Measurements from ENCODE around the gene PRR35.

Gene PRR35

DNA sequence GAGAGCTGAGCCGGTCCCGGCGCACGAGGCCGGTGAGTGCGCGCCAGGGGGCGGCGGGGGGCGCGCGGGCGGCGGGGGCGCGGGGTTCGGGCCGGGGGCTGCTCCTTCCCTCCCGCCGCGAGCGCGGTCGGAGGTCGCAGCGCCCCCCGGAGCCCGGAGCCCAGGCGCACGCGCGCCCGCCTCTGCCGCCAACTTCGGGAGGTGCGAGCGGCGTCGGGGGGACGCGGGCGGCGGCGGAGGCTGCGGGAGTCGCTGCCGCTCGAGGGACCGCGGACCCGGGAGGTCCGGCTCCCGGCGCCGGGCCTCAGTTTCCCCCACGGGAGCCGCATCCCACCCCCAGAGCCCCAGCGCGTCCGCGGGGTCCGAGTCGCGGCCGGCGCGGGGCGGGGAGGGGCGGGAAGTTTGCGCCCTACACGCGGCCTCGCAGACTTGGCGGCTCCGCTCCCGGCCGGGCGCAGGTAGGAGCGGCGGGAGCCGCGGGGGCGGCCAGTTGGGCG lies at the start of gene PRR35:
TSS of gene PRR35 (plus strand) at position 191 of the 497 bp plus-strand sequence. CDS start 2,901 bp downstream, outside the sequence.
- no peaks in the 10 kb centered on the region for H3K36me3 Mint-ChIP-seq
- H3K4me1 Mint-ChIP-seq (ENCODE audit: low read depth), result no peaks in the 10 kb centered on the region
- H3K27ac Mint-ChIP-seq, result no peak within 1 kb of the TSS
- no peak within 1 kb of the TSS for H3K4me3 Mint-ChIP-seq
- H3K9me3 Mint-ChIP-seq (ENCODE audit: low read depth), result no peaks in the 10 kb centered on the region
- H3K27me3 Mint-ChIP-seq, result peaks cover 5% of the 10 kb centered on the region

DNA sequence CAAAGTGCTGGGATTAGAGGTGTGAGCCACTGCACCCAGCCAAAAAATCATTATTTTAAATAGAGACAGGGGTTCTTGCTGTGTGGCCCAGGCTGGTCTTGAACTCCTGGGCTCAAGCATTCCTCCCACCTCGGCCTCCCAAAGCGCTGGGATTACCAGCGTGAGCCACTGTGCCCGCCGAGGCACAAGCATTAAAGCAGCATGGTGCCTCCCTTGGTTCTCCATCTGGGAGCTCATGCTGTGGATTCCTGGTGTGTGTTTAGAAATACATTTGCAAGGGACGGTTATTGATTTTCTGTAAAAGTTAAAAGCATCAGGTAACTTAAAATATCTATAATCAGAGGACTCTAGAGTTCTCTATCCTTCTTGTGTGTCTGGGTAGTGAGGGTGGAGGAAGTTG lies 47.4 kb upstream of the PRR35 start:
- Mint-ChIP-seq H3K9me3 (ENCODE audit: low read depth) (no peaks in the 10 kb centered on the region), H3K4me1 (ENCODE audit: low read depth) (no peaks in the 10 kb centered on the region), H3K36me3 (no peaks in the 10 kb centered on the region), H3K4me3 (no peak overlapping the region), H3K27ac (no peak overlapping the region), H3K27me3 (no peaks in the 10 kb centered on the region)

GRCh38 chr16:513950-514349 lies 46.2 kb upstream of the PRR35 start:
- Mint-ChIP-seq H3K4me3 (no peak overlapping the region), H3K27me3 (no peaks in the 10 kb centered on the region), H3K4me1 (ENCODE audit: low read depth) (no peaks in the 10 kb centered on the region), H3K9me3 (ENCODE audit: low read depth) (no peaks in the 10 kb centered on the region), H3K27ac (no peak overlapping the region), H3K36me3 (no peaks in the 10 kb centered on the region)

DNA sequence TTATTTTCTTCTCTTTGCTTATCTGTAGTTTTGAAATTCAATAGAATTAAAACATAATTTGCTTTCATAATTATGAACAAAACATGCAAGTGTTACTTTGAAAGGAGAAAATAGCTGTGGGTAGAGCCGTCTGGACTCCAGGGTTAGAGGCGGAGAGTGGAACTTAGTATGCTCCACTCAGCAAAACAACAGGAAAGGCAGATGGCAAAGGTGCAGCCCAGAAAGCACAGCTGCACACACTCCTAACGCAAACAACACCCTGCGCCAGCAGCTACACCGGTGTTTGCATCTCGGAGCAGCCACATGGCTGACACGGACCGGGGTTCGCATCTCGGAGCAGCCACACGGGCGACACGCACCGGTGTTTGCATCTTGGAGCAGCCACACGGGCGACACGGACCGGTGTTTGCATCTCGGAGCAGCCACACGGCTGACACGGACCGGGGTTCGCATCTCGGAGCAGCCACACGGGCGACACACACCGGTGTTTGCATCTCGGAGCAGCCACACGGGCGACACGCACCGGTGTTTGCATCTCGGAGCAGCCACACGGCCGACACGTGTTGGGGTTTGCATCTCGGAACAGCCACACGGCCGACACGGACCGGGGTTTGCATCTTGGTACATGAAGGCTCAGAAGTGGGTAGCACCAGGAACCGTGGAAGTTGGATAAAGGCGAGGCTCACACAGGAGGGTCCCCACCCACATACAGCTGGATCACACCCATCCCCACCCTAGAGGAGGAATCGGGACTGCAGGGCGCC lies 44.8 kb upstream of the PRR35 start:
- Mint-ChIP-seq H3K9me3 (ENCODE audit: low read depth) (no peaks in the 10 kb centered on the region), H3K4me1 (ENCODE audit: low read depth) (no peaks in the 10 kb centered on the region), H3K36me3 (no peaks in the 10 kb centered on the region), H3K27ac (no peak overlapping the region), H3K4me3 (no peak overlapping the region), H3K27me3 (no peaks in the 10 kb centered on the region)

- Mint-ChIP-seq H3K4me1 (ENCODE audit: low read depth) (no peaks in the 10 kb centered on the region), H3K36me3 (no peaks in the 10 kb centered on the region), H3K27ac (no peak overlapping the region), H3K4me3 (no peak overlapping the region), H3K9me3 (ENCODE audit: low read depth) (no peaks in the 10 kb centered on the region), H3K27me3 (no peaks in the 10 kb centered on the region)
Measured at GRCh38 chr16:515939-516226, 44.3 kb upstream of the PRR35 start.

DNA sequence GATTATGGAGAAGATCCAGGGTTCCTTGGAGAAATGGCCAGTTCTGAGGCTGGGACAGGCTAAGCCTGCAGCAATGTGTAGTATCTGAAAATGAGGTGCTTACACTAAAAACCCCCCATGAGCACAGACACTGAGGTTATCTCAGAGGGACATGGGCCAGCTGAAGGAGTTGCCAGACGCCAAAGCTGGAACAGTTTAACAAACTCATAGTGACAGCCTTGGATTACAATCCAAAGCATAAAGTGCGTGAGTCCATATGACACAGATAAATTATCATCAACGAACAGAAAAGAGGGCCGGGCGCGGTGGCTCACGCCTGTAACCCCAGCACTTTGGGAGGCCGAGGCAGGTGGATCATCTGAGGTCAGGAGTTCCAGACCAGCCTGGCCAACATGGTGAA lies 43.9 kb upstream of the PRR35 start:
- Mint-ChIP-seq H3K9me3 (ENCODE audit: low read depth) (no peaks in the 10 kb centered on the region), H3K27me3 (no peaks in the 10 kb centered on the region), H3K27ac (no peak overlapping the region), H3K4me1 (ENCODE audit: low read depth) (no peaks in the 10 kb centered on the region), H3K36me3 (no peaks in the 10 kb centered on the region), H3K4me3 (no peak overlapping the region)

DNA sequence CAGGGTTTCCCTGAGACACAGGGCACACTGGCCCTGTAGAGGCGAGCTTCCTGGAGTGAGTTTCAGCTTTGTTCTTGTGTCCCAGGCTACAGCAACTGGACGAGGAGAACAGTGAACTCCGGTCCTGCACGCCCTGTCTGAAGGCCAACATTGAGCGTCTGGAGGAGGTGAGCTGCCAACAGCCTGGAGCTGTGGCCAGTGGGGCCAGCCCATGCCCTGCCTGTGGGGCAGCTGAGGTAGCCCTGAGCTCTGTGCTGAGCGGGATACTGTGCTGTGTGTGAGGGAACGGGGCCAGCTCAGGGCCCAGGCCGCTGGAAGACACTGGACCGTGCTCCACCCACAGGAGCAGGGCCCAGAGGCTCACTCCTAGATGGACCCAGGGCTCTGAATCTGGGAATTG lies 41.3 kb upstream of the PRR35 start:
- Mint-ChIP-seq H3K4me3 (no peak overlapping the region), H3K36me3 (no peaks in the 10 kb centered on the region), H3K27me3 (no peaks in the 10 kb centered on the region), H3K27ac (no peak overlapping the region), H3K4me1 (ENCODE audit: low read depth) (no peaks in the 10 kb centered on the region), H3K9me3 (ENCODE audit: low read depth) (no peaks in the 10 kb centered on the region)

DNA sequence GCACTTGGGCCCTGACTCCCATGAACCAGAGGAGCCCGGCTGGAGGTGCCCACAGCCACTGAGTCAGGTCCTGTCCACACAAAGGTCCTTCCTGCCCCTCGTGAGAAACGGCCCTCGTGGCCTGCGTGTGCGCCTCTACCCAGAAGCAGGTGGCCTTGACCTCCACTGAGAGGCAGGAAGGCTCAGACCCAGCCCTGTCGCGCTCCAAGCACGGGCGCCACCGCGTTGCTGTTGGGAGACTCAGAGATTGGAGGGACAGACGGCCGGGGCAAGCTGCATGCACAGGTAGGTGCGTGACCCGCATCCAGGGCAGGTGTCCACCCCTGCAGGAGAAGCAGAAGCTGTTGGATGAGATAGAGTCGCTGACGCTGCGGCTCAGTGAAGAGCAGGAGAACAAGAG lies 40.8 kb upstream of the PRR35 start:
- Mint-ChIP-seq H3K36me3 (no peaks in the 10 kb centered on the region), H3K27ac (no peak overlapping the region), H3K4me3 (no peak overlapping the region), H3K4me1 (ENCODE audit: low read depth) (no peaks in the 10 kb centered on the region), H3K27me3 (no peaks in the 10 kb centered on the region), H3K9me3 (ENCODE audit: low read depth) (no peaks in the 10 kb centered on the region)

GRCh38 chr16:519841-520687 lies 40.1 kb upstream of the PRR35 start:
- Mint-ChIP-seq H3K27me3 (no peaks in the 10 kb centered on the region), H3K4me3 (no peak overlapping the region), H3K27ac (no peak overlapping the region), H3K36me3 (no peaks in the 10 kb centered on the region), H3K4me1 (ENCODE audit: low read depth) (peaks cover 2% of the 10 kb centered on the region), H3K9me3 (ENCODE audit: low read depth) (no peaks in the 10 kb centered on the region)

- Mint-ChIP-seq H3K9me3 (ENCODE audit: low read depth) (no peaks in the 10 kb centered on the region), H3K27ac (no peak overlapping the region), H3K4me1 (ENCODE audit: low read depth) (peaks cover 10% of the 10 kb centered on the region), H3K4me3 (no peak overlapping the region), H3K27me3 (no peaks in the 10 kb centered on the region), H3K36me3 (peaks cover 2% of the 10 kb centered on the region)
Measured at GRCh38 chr16:520847-521246, 39.3 kb upstream of the PRR35 start.

DNA sequence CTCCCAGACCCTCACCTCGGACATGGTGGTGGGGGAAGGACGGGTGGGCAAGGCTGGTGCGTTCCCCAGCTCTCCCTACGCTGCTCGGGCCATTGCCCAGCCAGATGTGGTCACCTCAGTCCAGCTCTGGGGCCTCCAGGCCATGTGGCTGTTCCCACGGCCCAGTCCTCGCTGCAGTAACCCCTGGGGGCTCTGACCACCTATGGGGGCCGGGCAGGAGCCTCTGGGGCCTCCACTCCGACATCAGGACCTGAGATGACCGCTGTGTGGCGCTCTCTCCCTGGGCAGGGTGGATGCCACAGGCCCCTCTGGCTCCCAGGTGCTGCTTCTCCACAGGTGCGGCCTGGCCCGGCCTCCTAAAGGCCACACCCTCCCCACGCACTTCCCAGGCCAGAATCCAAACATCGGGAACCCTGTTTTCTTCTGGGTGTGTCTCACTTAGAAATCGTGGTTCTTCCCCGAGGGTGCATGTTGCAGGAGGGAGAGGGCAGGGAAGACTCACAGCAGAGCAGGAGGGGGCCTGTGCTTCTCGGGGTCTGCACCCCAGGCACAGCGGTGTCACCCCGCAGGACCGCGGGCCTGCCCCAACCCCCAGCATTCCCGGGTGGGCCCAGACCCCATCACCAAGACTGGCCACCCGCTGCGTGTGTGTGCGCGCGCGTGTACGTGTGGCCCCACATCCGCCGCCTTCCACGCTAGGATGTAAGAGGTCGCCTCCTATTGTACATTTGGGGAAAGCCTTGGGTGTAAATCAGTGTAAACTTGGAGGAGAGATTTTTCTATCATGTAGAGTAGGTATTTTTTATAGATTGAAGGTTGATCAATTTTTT lies 38.6 kb upstream of the PRR35 start:
- Mint-ChIP-seq H3K4me1 (ENCODE audit: low read depth) (peaks cover 12% of the 10 kb centered on the region), H3K36me3 (peaks cover 2% of the 10 kb centered on the region)

GRCh38 chr16:522320-523096 lies 37.7 kb upstream of the PRR35 start:
- peaks cover 2% of the 10 kb centered on the region for H3K36me3 Mint-ChIP-seq
- no peaks in the 10 kb centered on the region for H3K27me3 Mint-ChIP-seq
- H3K27ac Mint-ChIP-seq, result peak overlapping the region; percentile 50
- no peaks in the 10 kb centered on the region for H3K9me3 Mint-ChIP-seq (ENCODE audit: low read depth)
- H3K4me1 Mint-ChIP-seq (ENCODE audit: low read depth), result peaks cover 12% of the 10 kb centered on the region
- H3K4me3 Mint-ChIP-seq, result no peak overlapping the region

More for the DNA sequence above, 38.6 kb upstream of the PRR35 start:
- H3K27me3 Mint-ChIP-seq, result no peaks in the 10 kb centered on the region
- no peak overlapping the region for H3K27ac Mint-ChIP-seq
- H3K4me3 Mint-ChIP-seq, result no peak overlapping the region
- no peaks in the 10 kb centered on the region for H3K9me3 Mint-ChIP-seq (ENCODE audit: low read depth)

DNA sequence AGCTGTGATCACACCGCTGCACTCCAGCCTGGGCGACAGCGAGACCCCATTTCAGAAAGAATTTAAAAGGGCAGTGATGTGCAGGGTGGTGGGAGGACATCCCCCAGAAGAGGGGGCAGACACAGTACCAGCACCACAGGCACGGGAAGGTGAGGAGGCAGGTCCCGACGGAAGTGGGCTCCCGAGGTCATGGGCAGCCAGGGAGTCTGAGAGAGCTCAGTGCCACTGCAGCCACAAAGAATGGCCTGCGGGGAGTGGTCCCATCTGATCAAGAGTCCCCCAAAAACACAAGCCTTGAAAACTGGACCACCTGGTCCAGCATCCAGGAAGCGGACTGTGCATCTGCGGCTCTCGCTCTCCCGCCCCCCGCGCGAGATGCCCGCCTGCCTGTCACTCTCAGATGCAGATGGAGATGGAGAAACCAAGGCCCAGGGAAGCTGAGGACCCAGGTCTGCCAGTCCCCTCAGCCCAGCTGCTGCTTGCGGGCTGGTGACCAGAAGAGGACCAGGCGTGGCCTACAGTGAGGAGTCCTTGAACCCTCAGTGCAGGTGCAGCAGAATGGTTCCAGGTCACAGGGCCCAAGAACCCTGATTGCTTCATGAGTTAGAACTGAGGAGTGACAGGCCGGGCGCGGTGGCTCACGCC lies 37.0 kb upstream of the PRR35 start:
- H3K9me3 Mint-ChIP-seq (ENCODE audit: low read depth), result no peaks in the 10 kb centered on the region
- no peaks in the 10 kb centered on the region for H3K27me3 Mint-ChIP-seq
- H3K4me1 Mint-ChIP-seq (ENCODE audit: low read depth), result peaks cover 12% of the 10 kb centered on the region
- H3K27ac Mint-ChIP-seq, result peak overlapping the region; percentile 50
- H3K36me3 Mint-ChIP-seq, result peaks cover 2% of the 10 kb centered on the region
- no peak overlapping the region for H3K4me3 Mint-ChIP-seq

All from activated naive CD8-positive, alpha-beta T cell (primary cell).